Measurements from ENCODE around the gene SPSB1. TPM values are rescaled to one million over a fixed set of nuclear protein-coding genes. Genes with fewer than 3 reads are reported as not detected.

SPSB1 gene
- total and polyA plus RNA-seq, 10 of the 15 experiments (the other 5 are each of a cell fraction or from before 2014, with no cell fraction given): 0.02 to 2.0 (median 0.90) TPM; not detected in 1

- TF ChIP-seq JUNB (IDR thresholded peaks at IDR 0.05) (peak; percentile 35; the same call in 1 of the 2 replicates), ZBTB11 (CRISPR knock-in tag; IDR thresholded peaks at IDR 0.05) (no peak), HSF1 (IDR thresholded peaks at IDR 0.05; ENCODE audit: low read depth, low read length) (no peak), NFIC (IDR thresholded peaks at IDR 0.05; ENCODE audit: low read depth, low read length) (no peak), HDAC2 (IDR thresholded peaks at IDR 0.05) (no peak), POLR2AphosphoS5 (IDR thresholded peaks at IDR 0.05; ENCODE audit: low read length) (no peak), WRNIP1 (IDR thresholded peaks at IDR 0.05; ENCODE audit: borderline replicate concordance, low read depth, low read length) (no peak), TCF12 (IDR thresholded peaks at IDR 0.05; ENCODE audit: low read depth, low read length) (no peak), PAX8 (IDR thresholded peaks at IDR 0.05) (no peak), BCL11A (IDR thresholded peaks at IDR 0.05; ENCODE audit: low read depth, low read length) (no peak), RB1 (IDR thresholded peaks at IDR 0.05; ENCODE audit: borderline replicate concordance) (no peak), NBN (IDR thresholded peaks at IDR 0.05) (no peak), BMI1 (IDR thresholded peaks at IDR 0.05; ENCODE audit: borderline replicate concordance) (no peak), NR2F1 (conservative IDR thresholded peaks at IDR 0.05) (peak; percentile 78; the same call in 1 of the 2 replicates), YY1 (IDR thresholded peaks at IDR 0.05; ENCODE audit: low read depth, low read length) (no peak), CEBPB (IDR thresholded peaks at IDR 0.05; ENCODE audit: borderline replicate concordance in 1 of 2, low read depth in 2 of 2, low read length in 2 of 2) (no peak), SIN3A (IDR thresholded peaks at IDR 0.05; ENCODE audit: low read depth, low read length) (no peak)
- TF ChIP-seq, protein P1, sequence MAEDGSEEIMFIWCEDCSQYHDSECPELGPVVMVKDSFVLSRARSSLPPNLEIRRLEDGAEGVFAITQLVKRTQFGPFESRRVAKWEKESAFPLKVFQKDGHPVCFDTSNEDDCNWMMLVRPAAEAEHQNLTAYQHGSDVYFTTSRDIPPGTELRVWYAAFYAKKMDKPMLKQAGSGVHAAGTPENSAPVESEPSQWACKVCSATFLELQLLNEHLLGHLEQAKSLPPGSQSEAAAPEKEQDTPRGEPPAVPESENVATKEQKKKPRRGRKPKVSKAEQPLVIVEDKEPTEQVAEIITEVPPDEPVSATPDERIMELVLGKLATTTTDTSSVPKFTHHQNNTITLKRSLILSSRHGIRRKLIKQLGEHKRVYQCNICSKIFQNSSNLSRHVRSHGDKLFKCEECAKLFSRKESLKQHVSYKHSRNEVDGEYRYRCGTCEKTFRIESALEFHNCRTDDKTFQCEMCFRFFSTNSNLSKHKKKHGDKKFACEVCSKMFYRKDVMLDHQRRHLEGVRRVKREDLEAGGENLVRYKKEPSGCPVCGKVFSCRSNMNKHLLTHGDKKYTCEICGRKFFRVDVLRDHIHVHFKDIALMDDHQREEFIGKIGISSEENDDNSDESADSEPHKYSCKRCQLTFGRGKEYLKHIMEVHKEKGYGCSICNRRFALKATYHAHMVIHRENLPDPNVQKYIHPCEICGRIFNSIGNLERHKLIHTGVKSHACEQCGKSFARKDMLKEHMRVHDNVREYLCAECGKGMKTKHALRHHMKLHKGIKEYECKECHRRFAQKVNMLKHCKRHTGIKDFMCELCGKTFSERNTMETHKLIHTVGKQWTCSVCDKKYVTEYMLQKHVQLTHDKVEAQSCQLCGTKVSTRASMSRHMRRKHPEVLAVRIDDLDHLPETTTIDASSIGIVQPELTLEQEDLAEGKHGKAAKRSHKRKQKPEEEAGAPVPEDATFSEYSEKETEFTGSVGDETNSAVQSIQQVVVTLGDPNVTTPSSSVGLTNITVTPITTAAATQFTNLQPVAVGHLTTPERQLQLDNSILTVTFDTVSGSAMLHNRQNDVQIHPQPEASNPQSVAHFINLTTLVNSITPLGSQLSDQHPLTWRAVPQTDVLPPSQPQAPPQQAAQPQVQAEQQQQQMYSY (CRISPR knock-in tag; IDR thresholded peaks at IDR 0.05): no peak
- TF ChIP-seq, protein P2, sequence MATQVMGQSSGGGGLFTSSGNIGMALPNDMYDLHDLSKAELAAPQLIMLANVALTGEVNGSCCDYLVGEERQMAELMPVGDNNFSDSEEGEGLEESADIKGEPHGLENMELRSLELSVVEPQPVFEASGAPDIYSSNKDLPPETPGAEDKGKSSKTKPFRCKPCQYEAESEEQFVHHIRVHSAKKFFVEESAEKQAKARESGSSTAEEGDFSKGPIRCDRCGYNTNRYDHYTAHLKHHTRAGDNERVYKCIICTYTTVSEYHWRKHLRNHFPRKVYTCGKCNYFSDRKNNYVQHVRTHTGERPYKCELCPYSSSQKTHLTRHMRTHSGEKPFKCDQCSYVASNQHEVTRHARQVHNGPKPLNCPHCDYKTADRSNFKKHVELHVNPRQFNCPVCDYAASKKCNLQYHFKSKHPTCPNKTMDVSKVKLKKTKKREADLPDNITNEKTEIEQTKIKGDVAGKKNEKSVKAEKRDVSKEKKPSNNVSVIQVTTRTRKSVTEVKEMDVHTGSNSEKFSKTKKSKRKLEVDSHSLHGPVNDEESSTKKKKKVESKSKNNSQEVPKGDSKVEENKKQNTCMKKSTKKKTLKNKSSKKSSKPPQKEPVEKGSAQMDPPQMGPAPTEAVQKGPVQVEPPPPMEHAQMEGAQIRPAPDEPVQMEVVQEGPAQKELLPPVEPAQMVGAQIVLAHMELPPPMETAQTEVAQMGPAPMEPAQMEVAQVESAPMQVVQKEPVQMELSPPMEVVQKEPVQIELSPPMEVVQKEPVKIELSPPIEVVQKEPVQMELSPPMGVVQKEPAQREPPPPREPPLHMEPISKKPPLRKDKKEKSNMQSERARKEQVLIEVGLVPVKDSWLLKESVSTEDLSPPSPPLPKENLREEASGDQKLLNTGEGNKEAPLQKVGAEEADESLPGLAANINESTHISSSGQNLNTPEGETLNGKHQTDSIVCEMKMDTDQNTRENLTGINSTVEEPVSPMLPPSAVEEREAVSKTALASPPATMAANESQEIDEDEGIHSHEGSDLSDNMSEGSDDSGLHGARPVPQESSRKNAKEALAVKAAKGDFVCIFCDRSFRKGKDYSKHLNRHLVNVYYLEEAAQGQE (IDR thresholded peaks at IDR 0.05; ENCODE audit: low read depth, low read length): no peak
Measured at GRCh38 chr1:9315411-9316079, 22.9 kb downstream of the SPSB1 start (continued).

All from GM12878 (cell line).